MCF 10A (cell line): ENCODE data around the gene BOC. TPM values are rescaled to one million over a fixed set of nuclear protein-coding genes. Genes with fewer than 3 reads are reported as not detected.

ENCODE experiments used
- BruUV-seq: library from RNA; stranded (reverse); fragments of 400-500 nt; replicated peaks from 2 replicates; lab custom pipeline; 2021; lab: Mats Ljungman, UMichigan
- CTCF ChIA-PET: fragments of 300-600 bp; sonication (Branson Sonifier 250); formaldehyde crosslinking; extraction: SDS; loops from one replicate; lab custom pipeline; 2021; ENCODE audit warnings: antibody characterized with exemption, inconsistent platforms; lab: Yijun Ruan, JAX
- POLR2A ChIA-PET: fragments of 300-600, 350-650 bp; sonication (Branson Sonifier 250); formaldehyde crosslinking; extraction: SDS; loops from one replicate; lab custom pipeline; 2020; ENCODE audit warnings: antibody characterized with exemption, inconsistent platforms; lab: Yijun Ruan, JAX
- DNase-seq: peaks from one replicate; pipeline ENCODE4 v3.0.0-alpha.2; 2018; ENCODE audit not compliant: unreplicated experiment
- H3K27ac Mint-ChIP-seq: one replicate; pipeline ENCODE4 v1.8.0; 2022; ENCODE audit warnings: mild to moderate bottlenecking, low read depth, mixed read lengths; ENCODE audit not compliant: unreplicated experiment
- H3K27me3 Mint-ChIP-seq: one replicate; pipeline ENCODE4 v1.8.0; 2022; ENCODE audit warnings: mixed read lengths; ENCODE audit not compliant: insufficient read depth, unreplicated experiment
- H3K36me3 Mint-ChIP-seq: one replicate; pipeline ENCODE4 v1.8.0; 2022; ENCODE audit warnings: mild to moderate bottlenecking, moderate library complexity, mixed read lengths; ENCODE audit not compliant: insufficient read depth, unreplicated experiment
- H3K4me1 Mint-ChIP-seq: one replicate; pipeline ENCODE4 v1.8.0; 2022; ENCODE audit warnings: mixed read lengths; ENCODE audit not compliant: insufficient read depth, unreplicated experiment
- H3K4me3 Mint-ChIP-seq: one replicate; pipeline ENCODE4 v1.8.0; 2022; ENCODE audit warnings: mild to moderate bottlenecking, moderate library complexity, mixed read lengths; ENCODE audit not compliant: unreplicated experiment
- H3K9me3 Mint-ChIP-seq: one replicate; pipeline ENCODE4 v1.8.0; 2022; ENCODE audit warnings: mixed read lengths; ENCODE audit not compliant: unreplicated experiment
- CTCF ChIP-seq: fragments of 200-600 bp; IDR thresholded peaks from one replicate; pipeline ENCODE4 v1.8.0; 2022; ENCODE audit warnings: antibody characterized with exemption, mild to moderate bottlenecking; ENCODE audit not compliant: unreplicated experiment
- intact Hi-C: fragments of 100-400 bp; cut with micrococcal nuclease; formaldehyde crosslinking; loops from 2 replicates; pipeline ENCODE4 v1.14.1; 2022
- total RNA-seq: library from RNA; stranded (reverse); gene quantifications from 2 replicates; pipeline ENCODE4 v1.2.3, GENCODE V29; 2022

BOC gene
- total RNA-seq, 1 experiment from 2014 or later: 1.8 TPM

- no peak for DNase-seq
- POLR2A ChIA-PET: no interaction called here
- intact Hi-C loops: no loop called here
- Mint-ChIP-seq H3K4me1 (no peaks in the 10 kb centered on the region), H3K4me3 (no peak overlapping the region), H3K36me3 (no peaks in the 10 kb centered on the region), H3K27ac (no peak overlapping the region), H3K27me3 (no peaks in the 10 kb centered on the region), H3K9me3 (no peaks in the 10 kb centered on the region)
- no peak for TF ChIP-seq CTCF
- CTCF ChIA-PET: interaction anchor here (0.5 to 2.4 kb wide), 6 partner anchors 9 to 222 kb away, joined by 3 to 6 read pairs (median 3); no protein-coding TSS in a partner anchor
- BruUV-seq: no TSS peak
Measured at GRCh38 chr3:113255854-113256615, 44.7 kb downstream of the BOC start.

DNA sequence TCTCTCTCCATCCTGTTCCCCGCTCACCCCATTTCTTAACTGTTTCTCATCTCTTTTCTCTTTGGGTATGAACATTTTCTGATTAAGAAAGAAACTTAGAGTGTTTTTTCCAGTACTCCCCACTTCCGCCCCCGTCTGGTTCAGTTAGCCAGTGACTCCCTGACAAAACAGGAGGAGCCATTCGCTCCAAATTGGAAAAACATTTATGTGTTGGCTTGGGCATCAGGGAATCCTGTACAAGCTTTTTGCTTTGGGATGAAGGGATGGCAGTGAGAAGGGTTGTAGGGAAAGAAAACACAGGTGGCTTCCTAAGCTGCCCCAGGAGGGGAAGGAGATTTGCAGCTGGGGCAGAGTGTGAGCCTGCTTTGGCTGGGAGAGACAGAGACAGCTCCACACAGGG is 47.0 kb downstream of the BOC start:
- no peaks in the 10 kb centered on the region for H3K36me3 Mint-ChIP-seq
- POLR2A ChIA-PET: interaction anchor here (1.4 kb wide), 1 partner anchor 9 kb away, joined by 3 read pairs; no protein-coding TSS in a partner anchor
- no peak overlapping the region for H3K4me3 Mint-ChIP-seq
- no peaks in the 10 kb centered on the region for H3K27me3 Mint-ChIP-seq
- DNase-seq: no peak
- TF ChIP-seq CTCF: no peak
- CTCF ChIA-PET: interaction anchor here (0.6 to 1.3 kb wide), 2 partner anchors 122 to 211 kb away, joined by 3 to 4 read pairs; no protein-coding TSS in a partner anchor
- intact Hi-C loops: no loop called here
- peaks cover 12% of the 10 kb centered on the region for H3K4me1 Mint-ChIP-seq
- no TSS peak for BruUV-seq
- no peak overlapping the region for H3K27ac Mint-ChIP-seq
- H3K9me3 Mint-ChIP-seq: no peaks in the 10 kb centered on the region

DNA sequence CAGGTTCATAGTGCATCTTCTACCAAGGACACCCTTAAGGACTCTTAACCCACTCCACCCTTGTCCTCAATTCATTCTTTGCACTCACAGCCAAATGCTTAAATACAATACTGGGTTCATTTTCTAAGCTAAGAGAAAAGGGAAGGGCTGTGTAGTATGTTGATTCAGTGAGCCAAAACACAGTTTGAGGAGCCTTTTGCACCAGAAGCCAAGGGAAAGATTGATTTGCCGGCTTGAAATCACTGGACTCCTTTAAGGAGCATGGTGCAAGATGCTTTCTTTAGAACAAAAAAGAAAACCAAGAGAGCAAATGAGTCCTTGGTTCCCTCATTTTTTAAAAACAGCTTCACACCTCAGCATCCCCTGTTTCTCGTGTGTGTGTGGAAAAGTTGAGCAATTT is 47.8 kb downstream of the BOC start:
- TF ChIP-seq CTCF: no peak
- DNase-seq: no peak
- no TSS peak for BruUV-seq
- Mint-ChIP-seq H3K4me1 (peaks cover 12% of the 10 kb centered on the region), H3K27ac (no peak overlapping the region), H3K9me3 (no peaks in the 10 kb centered on the region), H3K4me3 (no peak overlapping the region), H3K27me3 (no peaks in the 10 kb centered on the region), H3K36me3 (no peaks in the 10 kb centered on the region)
- POLR2A ChIA-PET: interaction anchor here (1.4 kb wide), 1 partner anchor 10 kb away, joined by 3 read pairs; no protein-coding TSS in a partner anchor
- CTCF ChIA-PET: interaction anchor here (1.3 kb wide), 1 partner anchor 123 kb away, joined by 4 read pairs; no protein-coding TSS in a partner anchor
- intact Hi-C loops: no loop called here

DNA sequence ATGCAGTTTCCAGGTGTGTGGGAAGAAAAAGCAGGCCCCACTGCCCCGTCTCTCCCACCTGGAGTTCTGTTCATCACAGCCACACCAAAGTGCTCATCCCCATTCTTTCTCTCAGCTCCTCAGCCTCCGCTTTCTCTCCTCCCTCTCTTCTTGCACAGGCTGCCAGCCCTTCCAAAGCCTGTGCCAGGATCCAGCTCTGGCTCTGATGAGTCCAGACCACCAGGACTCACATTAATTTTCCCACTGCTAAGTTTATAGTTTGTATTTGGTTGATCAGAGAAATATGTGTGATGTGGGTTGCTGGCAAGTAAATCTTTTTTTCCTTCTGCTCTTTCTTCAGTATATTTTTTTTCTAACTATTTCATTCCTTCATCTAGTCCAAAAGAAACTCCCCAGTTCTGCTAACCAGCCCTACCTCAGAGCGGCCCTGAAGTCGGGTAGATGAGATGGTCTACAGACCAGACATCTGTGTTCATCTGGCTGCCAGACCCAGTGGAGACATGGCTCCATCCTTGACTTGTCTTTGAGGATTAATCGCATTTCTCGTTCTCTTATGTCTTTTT is 49.8 kb downstream of the BOC start:
- DNase-seq: no peak
- H3K4me1 Mint-ChIP-seq: peaks cover 12% of the 10 kb centered on the region
- H3K27me3 Mint-ChIP-seq: no peaks in the 10 kb centered on the region
- no TSS peak for BruUV-seq
- POLR2A ChIA-PET: interaction anchor here (0.7 kb wide), 1 partner anchor 174 kb away, joined by 3 read pairs; no protein-coding TSS in a partner anchor
- intact Hi-C loops: no loop called here
- no peak overlapping the region for H3K4me3 Mint-ChIP-seq
- no peaks in the 10 kb centered on the region for H3K9me3 Mint-ChIP-seq
- H3K27ac Mint-ChIP-seq: peak overlapping the region; percentile 59
- TF ChIP-seq CTCF: no peak
- CTCF ChIA-PET: interaction anchor here (0.7 to 1.0 kb wide), 4 partner anchors 9 to 1293 kb away, joined by 3 read pairs; no protein-coding TSS in a partner anchor
- H3K36me3 Mint-ChIP-seq: no peaks in the 10 kb centered on the region
